Adrenal gland (tissue), 5 donors: Measurements from ENCODE around the gene INS.

ENCODE experiments used
- CTCF ChIP-seq, 6 experiments: fragments of 450-650 bp in 4 of 6; fragments of 200-600 bp in 2 of 6; sonication (generic) in 1 of 6; IDR thresholded peaks; 1 replicate in 5 of 6; 2 replicates in 1 of 6; pipeline versions ENCODE4 v1.5.1 to v1.8.0; 2016 to 2021; ENCODE audit warnings: antibody characterized with exemption in 6 of 6, mild to moderate bottlenecking in 2 of 6, moderate library complexity in 1 of 6
- POLR2A ChIP-seq, 2 donors: fragments of 450-650 bp; IDR thresholded peaks; one replicate each; pipeline ENCODE4 v1.6.1; 2017; ENCODE audit warnings: antibody characterized with exemption in 2 of 2, mild to moderate bottlenecking in 2 of 2, moderate library complexity in 1 of 2
- donor health status: DM: no; HTN: no; CAD: no.

- TF ChIP-seq CTCF (IDR thresholded peaks at IDR 0.05), result no peak
- TF ChIP-seq POLR2A (IDR thresholded peaks at IDR 0.05), result no peak
Observed at GRCh38 chr11:2200536-2200935, 39.5 kb upstream of the INS start.
